Measurements from ENCODE around the gene STPG1.

- no peak for TF ChIP-seq POLR2A (IDR thresholded peaks at IDR 0.05)
- TF ChIP-seq CTCF (IDR thresholded peaks at IDR 0.05): no peak
- no peak for TF ChIP-seq POLR2AphosphoS5 (IDR thresholded peaks at IDR 0.05)
- no peak for TF ChIP-seq EP300 (IDR thresholded peaks at IDR 0.05)
These were observed 1.6 kb downstream of the STPG1 start for GRCh38 chr1:24411963-24412362.
